H1 (cell line): Measurements from ENCODE around the gene SLX4IP.

Experiments used
- SP2 ChIP-seq: IDR thresholded peaks from 2 replicates; pipeline ENCODE4 v1.6.1; 2012; ENCODE audit warnings: mild to moderate bottlenecking, low read length, inconsistent platforms
- SP4 ChIP-seq: IDR thresholded peaks from 2 replicates; pipeline ENCODE4 v1.6.1; 2012; ENCODE audit warnings: low read length, inconsistent platforms

- TF ChIP-seq SP2 (no peak), SP4 (no peak)
Measured at GRCh38 chr20:10619427-10619826, 184.3 kb downstream of the SLX4IP start.
